ENCODE results near the gene AFDN.

DNA sequence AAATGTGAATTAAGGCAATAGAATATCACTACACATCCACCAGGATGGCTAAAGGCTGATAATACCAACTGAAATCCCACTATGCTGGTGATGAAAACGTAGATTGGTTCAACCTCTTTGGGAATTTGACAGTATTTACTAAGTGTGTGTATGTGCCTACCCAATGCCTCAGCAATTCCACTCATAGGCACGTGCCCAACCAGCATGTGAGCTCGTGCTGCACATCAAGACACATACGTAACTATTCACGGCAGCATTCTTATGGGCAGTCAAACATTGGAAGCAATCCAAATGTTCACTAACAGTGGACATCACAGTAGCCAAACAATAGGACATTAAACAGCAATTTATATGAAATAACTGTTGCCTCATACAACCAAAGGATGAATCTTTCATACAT lies 15.7 kb upstream of the AFDN start:
- TF ChIP-seq, protein P1, sequence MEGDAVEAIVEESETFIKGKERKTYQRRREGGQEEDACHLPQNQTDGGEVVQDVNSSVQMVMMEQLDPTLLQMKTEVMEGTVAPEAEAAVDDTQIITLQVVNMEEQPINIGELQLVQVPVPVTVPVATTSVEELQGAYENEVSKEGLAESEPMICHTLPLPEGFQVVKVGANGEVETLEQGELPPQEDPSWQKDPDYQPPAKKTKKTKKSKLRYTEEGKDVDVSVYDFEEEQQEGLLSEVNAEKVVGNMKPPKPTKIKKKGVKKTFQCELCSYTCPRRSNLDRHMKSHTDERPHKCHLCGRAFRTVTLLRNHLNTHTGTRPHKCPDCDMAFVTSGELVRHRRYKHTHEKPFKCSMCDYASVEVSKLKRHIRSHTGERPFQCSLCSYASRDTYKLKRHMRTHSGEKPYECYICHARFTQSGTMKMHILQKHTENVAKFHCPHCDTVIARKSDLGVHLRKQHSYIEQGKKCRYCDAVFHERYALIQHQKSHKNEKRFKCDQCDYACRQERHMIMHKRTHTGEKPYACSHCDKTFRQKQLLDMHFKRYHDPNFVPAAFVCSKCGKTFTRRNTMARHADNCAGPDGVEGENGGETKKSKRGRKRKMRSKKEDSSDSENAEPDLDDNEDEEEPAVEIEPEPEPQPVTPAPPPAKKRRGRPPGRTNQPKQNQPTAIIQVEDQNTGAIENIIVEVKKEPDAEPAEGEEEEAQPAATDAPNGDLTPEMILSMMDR (IDR thresholded peaks at IDR 0.05), result no peak
- TF ChIP-seq POLR2A (IDR thresholded peaks at IDR 0.05), result no peak
